ENCODE results near the gene RBMX. TPM values are rescaled to one million over a fixed set of nuclear protein-coding genes. Genes with fewer than 3 reads are reported as not detected.

Gene RBMX
- total RNA-seq, 2 donors from 2014 or later: 103 to 139 TPM

DNA sequence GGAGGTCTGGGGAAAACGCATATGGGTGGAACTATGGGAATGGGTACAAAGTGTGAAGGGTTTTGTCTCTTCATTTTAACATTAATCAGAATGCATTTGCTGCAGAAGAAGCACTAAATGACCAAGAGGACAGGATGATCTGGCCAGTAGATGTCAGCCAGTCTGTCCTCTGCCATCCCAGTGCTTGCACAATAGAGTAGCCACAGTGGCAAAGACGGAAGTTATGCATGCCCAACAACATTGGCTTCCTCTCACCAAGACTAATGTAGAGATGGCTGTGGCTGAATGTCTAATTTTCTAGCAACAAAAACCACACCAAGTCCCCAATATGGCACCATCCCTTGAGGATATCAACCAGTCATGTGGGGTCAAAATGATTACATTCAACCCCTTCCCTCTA is 54.8 kb downstream of the RBMX start:
- H3K27ac ChIP-seq: no peak overlapping the region
- no peaks in the 10 kb centered on the region for H3K36me3 ChIP-seq
- TF ChIP-seq, protein P1, sequence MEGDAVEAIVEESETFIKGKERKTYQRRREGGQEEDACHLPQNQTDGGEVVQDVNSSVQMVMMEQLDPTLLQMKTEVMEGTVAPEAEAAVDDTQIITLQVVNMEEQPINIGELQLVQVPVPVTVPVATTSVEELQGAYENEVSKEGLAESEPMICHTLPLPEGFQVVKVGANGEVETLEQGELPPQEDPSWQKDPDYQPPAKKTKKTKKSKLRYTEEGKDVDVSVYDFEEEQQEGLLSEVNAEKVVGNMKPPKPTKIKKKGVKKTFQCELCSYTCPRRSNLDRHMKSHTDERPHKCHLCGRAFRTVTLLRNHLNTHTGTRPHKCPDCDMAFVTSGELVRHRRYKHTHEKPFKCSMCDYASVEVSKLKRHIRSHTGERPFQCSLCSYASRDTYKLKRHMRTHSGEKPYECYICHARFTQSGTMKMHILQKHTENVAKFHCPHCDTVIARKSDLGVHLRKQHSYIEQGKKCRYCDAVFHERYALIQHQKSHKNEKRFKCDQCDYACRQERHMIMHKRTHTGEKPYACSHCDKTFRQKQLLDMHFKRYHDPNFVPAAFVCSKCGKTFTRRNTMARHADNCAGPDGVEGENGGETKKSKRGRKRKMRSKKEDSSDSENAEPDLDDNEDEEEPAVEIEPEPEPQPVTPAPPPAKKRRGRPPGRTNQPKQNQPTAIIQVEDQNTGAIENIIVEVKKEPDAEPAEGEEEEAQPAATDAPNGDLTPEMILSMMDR (IDR thresholded peaks at IDR 0.05): no peak
- H3K27me3 ChIP-seq: no peaks in the 10 kb centered on the region
- no peak for DNase-seq
- no peak overlapping the region for H3K9ac ChIP-seq (ENCODE audit: low read depth in 2 of 2, low read length in 2 of 2)
- H3K4me3 ChIP-seq: no peak overlapping the region
- intact Hi-C loops (cut with DNase I): no loop called here
- H3K4me1 ChIP-seq: no peaks in the 10 kb centered on the region
- H3K9me3 ChIP-seq: no peaks in the 10 kb centered on the region

Other genes with a start within 250 kb of the RBMX start
- gene CD40LG, start 232.6 kb downstream of the RBMX start, total RNA-seq: under 1 TPM; 0.44 to 0.69 TPM
- gene ARHGEF6, start 99.8 kb downstream of the RBMX start, total RNA-seq: 1 to 10 TPM; 2.7 to 5.7 TPM
- gene GPR101, start 153.3 kb upstream of the RBMX start, total RNA-seq: not detected

Measured in colonic mucosa (tissue), 4 donors.